ENCODE data around the gene MAP4. TPM values are rescaled to one million over a fixed set of nuclear protein-coding genes. Genes with fewer than 3 reads are reported as not detected.

MAP4 gene
- polyA plus RNA-seq, 1 donor from 2014 or later: 186 TPM

DNA sequence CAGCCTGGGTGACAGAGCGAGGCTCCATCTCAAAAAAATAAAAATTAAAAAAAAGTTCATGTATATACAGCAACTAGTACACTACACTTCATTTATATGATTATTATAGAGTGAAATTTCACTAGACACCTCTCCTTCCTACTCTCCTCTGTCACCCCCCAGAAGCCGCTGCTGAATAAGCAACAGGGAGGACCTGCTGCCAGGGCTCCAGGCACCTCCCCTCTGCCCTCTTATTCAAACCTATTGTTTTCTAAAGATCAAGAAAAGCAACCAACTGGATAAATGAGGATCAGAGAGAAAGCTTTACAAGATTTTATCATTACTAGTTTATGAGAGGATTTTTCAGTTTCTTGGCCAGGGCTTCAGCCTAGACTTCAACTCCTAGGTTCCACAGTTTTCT is 141.8 kb downstream of the MAP4 start:
- TF ChIP-seq EP300 (conservative IDR thresholded peaks at IDR 0.05; ENCODE audit: poor library complexity, severe bottlenecking) (no peak), REST (IDR thresholded peaks at IDR 0.05; ENCODE audit: borderline replicate concordance) (no peak), EZH2 (IDR thresholded peaks at IDR 0.05; ENCODE audit: borderline replicate concordance, insufficient read depth, low read length, poor library complexity, severe bottlenecking) (no peak), TAF1 (IDR thresholded peaks at IDR 0.05; ENCODE audit: low read depth) (no peak), MXI1 (conservative IDR thresholded peaks at IDR 0.05; ENCODE audit: poor library complexity, severe bottlenecking) (no peak), SMC3 (conservative IDR thresholded peaks at IDR 0.05; ENCODE audit: poor library complexity) (no peak), POLR2AphosphoS5 (IDR thresholded peaks at IDR 0.05) (no peak), RAD21 (conservative IDR thresholded peaks at IDR 0.05) (no peak), CTCF (IDR thresholded peaks at IDR 0.05; ENCODE audit: poor library complexity, severe bottlenecking) (no peak)
- Histone ChIP-seq H3K9ac (ENCODE audit: low read length) (no peak overlapping the region), H3K9me3 (ENCODE audit: low read length) (no peaks in the 10 kb centered on the region), H3K27ac (ENCODE audit: low read length) (no peak overlapping the region), H3K9me2 (ENCODE audit: insufficient read depth, low read length) (no peaks in the 10 kb centered on the region), H3K27me3 (ENCODE audit: insufficient read depth, low read depth, low read length) (no peaks in the 10 kb centered on the region), H4K20me1 (ENCODE audit: insufficient read depth) (no peaks in the 10 kb centered on the region), H3K36me3 (ENCODE audit: insufficient read depth, low read length) (peaks cover 15% of the 10 kb centered on the region), H2AFZ (ENCODE audit: low read depth, low read length) (no peak overlapping the region), H3K4me3 (ENCODE audit: low read length) (no peak overlapping the region), H3K4me2 (ENCODE audit: low read length) (no peak overlapping the region), H3K79me2 (replicated peaks; ENCODE audit: insufficient read depth, low read length) (no peaks in the 10 kb centered on the region), H3F3A (ENCODE audit: insufficient read depth, low read length, poor library complexity, severe bottlenecking) (no peaks in the 10 kb centered on the region)

GRCh38 chr3:47872916-47873315 is 143.3 kb downstream of the MAP4 start:
- TF ChIP-seq POLR2AphosphoS5 (IDR thresholded peaks at IDR 0.05): no peak
- no peak for TF ChIP-seq REST (IDR thresholded peaks at IDR 0.05; ENCODE audit: borderline replicate concordance)
- TF ChIP-seq EP300 (conservative IDR thresholded peaks at IDR 0.05; ENCODE audit: poor library complexity, severe bottlenecking): no peak
- TF ChIP-seq RAD21 (conservative IDR thresholded peaks at IDR 0.05): no peak
- TF ChIP-seq CTCF (IDR thresholded peaks at IDR 0.05; ENCODE audit: poor library complexity, severe bottlenecking): no peak
- no peak for TF ChIP-seq EZH2 (IDR thresholded peaks at IDR 0.05; ENCODE audit: borderline replicate concordance, insufficient read depth, low read length, poor library complexity, severe bottlenecking)
- TF ChIP-seq TAF1 (IDR thresholded peaks at IDR 0.05; ENCODE audit: low read depth): no peak
- no peak for TF ChIP-seq MXI1 (conservative IDR thresholded peaks at IDR 0.05; ENCODE audit: poor library complexity, severe bottlenecking)
- TF ChIP-seq SMC3 (conservative IDR thresholded peaks at IDR 0.05; ENCODE audit: poor library complexity): no peak
- H3K4me2 ChIP-seq (ENCODE audit: low read length): no peak overlapping the region
- H3K4me3 ChIP-seq (ENCODE audit: low read length): no peak overlapping the region
- no peaks in the 10 kb centered on the region for H3K79me2 ChIP-seq (replicated peaks; ENCODE audit: insufficient read depth, low read length)
- no peaks in the 10 kb centered on the region for H3K9me3 ChIP-seq (ENCODE audit: low read length)
- H3K9me2 ChIP-seq (ENCODE audit: insufficient read depth, low read length): no peaks in the 10 kb centered on the region
- H3K27me3 ChIP-seq (ENCODE audit: insufficient read depth, low read depth, low read length): no peaks in the 10 kb centered on the region
- H3K27ac ChIP-seq (ENCODE audit: low read length): no peak overlapping the region
- H4K20me1 ChIP-seq (ENCODE audit: insufficient read depth): no peaks in the 10 kb centered on the region
- peaks cover 22% of the 10 kb centered on the region for H3K36me3 ChIP-seq (ENCODE audit: insufficient read depth, low read length)
- H3F3A ChIP-seq (ENCODE audit: insufficient read depth, low read length, poor library complexity, severe bottlenecking): no peaks in the 10 kb centered on the region
- no peak overlapping the region for H3K9ac ChIP-seq (ENCODE audit: low read length)
- H2AFZ ChIP-seq (ENCODE audit: low read depth, low read length): no peak overlapping the region
